ENCODE results near the gene MAP3K6.

Gene MAP3K6

GRCh38 chr1:27349784-27350662 lies 16.7 kb downstream of the MAP3K6 start:
- TF ChIP-seq MAX (IDR thresholded peaks at IDR 0.05) (no peak), CREB1 (IDR thresholded peaks at IDR 0.05; ENCODE audit: low read depth) (no peak), RAD21 (IDR thresholded peaks at IDR 0.05; ENCODE audit: low read depth) (no peak), TAF1 (IDR thresholded peaks at IDR 0.05; ENCODE audit: low read depth) (no peak), FOXM1 (IDR thresholded peaks at IDR 0.05; ENCODE audit: borderline replicate concordance, low read depth) (no peak), CEBPB (IDR thresholded peaks at IDR 0.05) (no peak), USF1 (IDR thresholded peaks at IDR 0.05) (no peak), TEAD4 (IDR thresholded peaks at IDR 0.05) (no peak), ZBTB7A (IDR thresholded peaks at IDR 0.05; ENCODE audit: low read depth) (no peak), EP300 (IDR thresholded peaks at IDR 0.05; ENCODE audit: borderline replicate concordance) (no peak), TCF12 (IDR thresholded peaks at IDR 0.05; ENCODE audit: low read depth) (no peak), YY1 (IDR thresholded peaks at IDR 0.05; ENCODE audit: low read depth) (no peak), NFIC (IDR thresholded peaks at IDR 0.05) (no peak), EGR1 (IDR thresholded peaks at IDR 0.05) (no peak)
- TF ChIP-seq, protein P1, sequence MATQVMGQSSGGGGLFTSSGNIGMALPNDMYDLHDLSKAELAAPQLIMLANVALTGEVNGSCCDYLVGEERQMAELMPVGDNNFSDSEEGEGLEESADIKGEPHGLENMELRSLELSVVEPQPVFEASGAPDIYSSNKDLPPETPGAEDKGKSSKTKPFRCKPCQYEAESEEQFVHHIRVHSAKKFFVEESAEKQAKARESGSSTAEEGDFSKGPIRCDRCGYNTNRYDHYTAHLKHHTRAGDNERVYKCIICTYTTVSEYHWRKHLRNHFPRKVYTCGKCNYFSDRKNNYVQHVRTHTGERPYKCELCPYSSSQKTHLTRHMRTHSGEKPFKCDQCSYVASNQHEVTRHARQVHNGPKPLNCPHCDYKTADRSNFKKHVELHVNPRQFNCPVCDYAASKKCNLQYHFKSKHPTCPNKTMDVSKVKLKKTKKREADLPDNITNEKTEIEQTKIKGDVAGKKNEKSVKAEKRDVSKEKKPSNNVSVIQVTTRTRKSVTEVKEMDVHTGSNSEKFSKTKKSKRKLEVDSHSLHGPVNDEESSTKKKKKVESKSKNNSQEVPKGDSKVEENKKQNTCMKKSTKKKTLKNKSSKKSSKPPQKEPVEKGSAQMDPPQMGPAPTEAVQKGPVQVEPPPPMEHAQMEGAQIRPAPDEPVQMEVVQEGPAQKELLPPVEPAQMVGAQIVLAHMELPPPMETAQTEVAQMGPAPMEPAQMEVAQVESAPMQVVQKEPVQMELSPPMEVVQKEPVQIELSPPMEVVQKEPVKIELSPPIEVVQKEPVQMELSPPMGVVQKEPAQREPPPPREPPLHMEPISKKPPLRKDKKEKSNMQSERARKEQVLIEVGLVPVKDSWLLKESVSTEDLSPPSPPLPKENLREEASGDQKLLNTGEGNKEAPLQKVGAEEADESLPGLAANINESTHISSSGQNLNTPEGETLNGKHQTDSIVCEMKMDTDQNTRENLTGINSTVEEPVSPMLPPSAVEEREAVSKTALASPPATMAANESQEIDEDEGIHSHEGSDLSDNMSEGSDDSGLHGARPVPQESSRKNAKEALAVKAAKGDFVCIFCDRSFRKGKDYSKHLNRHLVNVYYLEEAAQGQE (IDR thresholded peaks at IDR 0.05; ENCODE audit: low read depth): no peak

DNA sequence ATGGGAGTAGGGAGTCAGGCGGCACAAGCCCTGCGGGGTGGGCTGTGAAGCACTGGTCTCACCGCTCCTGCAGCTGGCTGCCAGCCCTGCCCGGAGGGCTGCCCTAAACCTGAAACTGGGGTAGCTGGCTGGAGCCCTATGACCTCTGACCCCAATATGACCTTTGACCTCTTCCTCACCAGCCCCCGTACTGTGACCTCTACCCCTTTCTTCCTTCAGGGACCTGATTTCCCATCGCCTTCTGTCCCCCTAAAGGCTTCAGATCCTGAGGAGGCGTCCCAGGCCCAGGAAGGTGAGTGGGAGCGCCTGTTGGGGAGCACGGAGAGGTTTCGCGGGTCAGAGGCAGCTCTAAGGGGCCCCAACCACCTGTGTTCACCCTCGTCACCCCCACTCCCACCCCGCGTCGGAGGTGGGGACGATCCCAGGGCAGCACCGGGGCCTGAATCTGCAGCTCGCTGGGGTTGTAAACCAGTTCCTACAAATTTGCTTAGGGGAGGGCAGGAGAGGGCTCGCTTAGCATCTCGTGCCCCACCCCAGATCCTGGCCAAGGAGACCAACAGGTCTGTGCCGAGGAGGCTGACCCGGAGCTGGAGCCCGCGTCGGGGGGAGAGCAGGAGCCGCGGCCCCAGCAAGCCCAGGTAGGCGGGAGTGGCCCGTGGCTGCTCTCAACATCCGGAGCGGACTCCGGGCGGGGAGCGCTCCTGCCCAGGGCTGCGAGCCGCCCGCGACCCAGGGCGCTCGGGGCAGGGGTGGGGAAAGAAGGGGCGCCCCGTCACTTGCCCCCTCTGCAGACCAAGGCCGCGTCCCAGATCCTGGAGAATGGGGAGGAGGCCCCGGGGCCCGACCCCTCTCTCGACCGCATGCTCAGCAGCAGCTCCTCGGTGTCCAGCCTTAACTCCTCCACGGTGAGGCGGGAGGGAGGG lies 17.6 kb downstream of the MAP3K6 start:
- TF ChIP-seq CEBPB (IDR thresholded peaks at IDR 0.05) (no peak), YY1 (IDR thresholded peaks at IDR 0.05; ENCODE audit: low read depth) (0 out of 2 replicates have a peak, but pooled peaks have one; percentile 15), TCF12 (IDR thresholded peaks at IDR 0.05; ENCODE audit: low read depth) (peak; percentile 41; the same call in 1 of the 2 replicates), TAF1 (IDR thresholded peaks at IDR 0.05; ENCODE audit: low read depth) (no peak), USF1 (IDR thresholded peaks at IDR 0.05) (no peak), EP300 (IDR thresholded peaks at IDR 0.05; ENCODE audit: borderline replicate concordance) (no peak), CREB1 (IDR thresholded peaks at IDR 0.05; ENCODE audit: low read depth) (no peak), NFIC (IDR thresholded peaks at IDR 0.05) (peak; percentile 40; the same call in 1 of the 2 replicates), RAD21 (IDR thresholded peaks at IDR 0.05; ENCODE audit: low read depth) (peak; percentile 9; the same call in 1 of the 2 replicates), FOXM1 (IDR thresholded peaks at IDR 0.05; ENCODE audit: borderline replicate concordance, low read depth) (0 out of 2 replicates have a peak, but pooled peaks have one; percentile 12), MAX (IDR thresholded peaks at IDR 0.05) (peak; percentile 23; the same call in 1 of the 2 replicates), TEAD4 (IDR thresholded peaks at IDR 0.05) (peak; percentile 29), EGR1 (IDR thresholded peaks at IDR 0.05) (no peak), ZBTB7A (IDR thresholded peaks at IDR 0.05; ENCODE audit: low read depth) (peak; percentile 34; the same call in 1 of the 2 replicates)
- TF ChIP-seq, protein P1 (IDR thresholded peaks at IDR 0.05; ENCODE audit: low read depth): no peak

DNA sequence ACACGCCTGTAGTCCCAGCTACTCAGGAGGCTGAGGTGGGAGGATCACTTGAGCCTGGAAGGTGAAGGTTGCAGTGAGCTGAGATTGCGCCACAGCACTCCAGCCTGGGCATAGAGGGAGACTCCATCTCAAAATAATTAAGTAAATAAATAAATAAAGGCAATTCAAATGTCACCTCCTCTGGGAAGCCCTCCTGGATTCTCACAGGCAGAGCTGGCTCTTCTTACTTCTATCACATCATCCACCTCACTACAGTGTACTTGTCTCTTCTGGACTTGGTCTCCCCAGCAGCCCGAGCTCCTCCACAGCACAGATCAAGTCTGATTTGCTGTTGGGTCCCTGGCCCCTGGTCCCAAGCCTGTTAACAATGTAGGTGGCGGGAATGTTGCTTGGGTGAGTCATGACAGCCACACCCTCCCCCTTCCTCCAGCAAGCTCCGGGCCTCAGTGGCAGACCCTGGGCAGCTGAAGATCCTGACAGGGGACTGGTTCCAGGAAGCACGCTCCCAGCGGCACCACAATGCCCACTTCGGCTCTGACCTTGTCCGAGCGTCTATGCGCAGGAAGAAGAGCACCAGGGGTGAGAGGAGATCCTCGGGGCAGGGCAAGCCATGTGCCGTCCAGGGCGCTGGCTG lies 19.7 kb downstream of the MAP3K6 start:
- TF ChIP-seq TEAD4 (IDR thresholded peaks at IDR 0.05) (peak; percentile 45; the same call in 1 of the 2 replicates), NFIC (IDR thresholded peaks at IDR 0.05) (no peak), TAF1 (IDR thresholded peaks at IDR 0.05; ENCODE audit: low read depth) (no peak)

GRCh38 chr1:27346357-27346756 lies 20.4 kb downstream of the MAP3K6 start:
- TF ChIP-seq MAX (IDR thresholded peaks at IDR 0.05) (no peak), USF1 (IDR thresholded peaks at IDR 0.05) (no peak), ZBTB7A (IDR thresholded peaks at IDR 0.05; ENCODE audit: low read depth) (no peak), EP300 (IDR thresholded peaks at IDR 0.05; ENCODE audit: borderline replicate concordance) (no peak), TCF12 (IDR thresholded peaks at IDR 0.05; ENCODE audit: low read depth) (no peak), FOXM1 (IDR thresholded peaks at IDR 0.05; ENCODE audit: borderline replicate concordance, low read depth) (no peak), NFIC (IDR thresholded peaks at IDR 0.05) (no peak), RAD21 (IDR thresholded peaks at IDR 0.05; ENCODE audit: low read depth) (no peak)
- TF ChIP-seq, protein P1 (IDR thresholded peaks at IDR 0.05; ENCODE audit: low read depth): no peak

Measured in Ishikawa (cell line).